ENCODE results near the gene DUOXA1.

The DUOXA1 gene

GRCh38 chr15:45132844-45133560 is 3.3 kb upstream of the DUOXA1 start:
- no peak overlapping the region for H3K4me3 ChIP-seq (ENCODE audit: low read depth, low read length)
- TF ChIP-seq, protein P1, sequence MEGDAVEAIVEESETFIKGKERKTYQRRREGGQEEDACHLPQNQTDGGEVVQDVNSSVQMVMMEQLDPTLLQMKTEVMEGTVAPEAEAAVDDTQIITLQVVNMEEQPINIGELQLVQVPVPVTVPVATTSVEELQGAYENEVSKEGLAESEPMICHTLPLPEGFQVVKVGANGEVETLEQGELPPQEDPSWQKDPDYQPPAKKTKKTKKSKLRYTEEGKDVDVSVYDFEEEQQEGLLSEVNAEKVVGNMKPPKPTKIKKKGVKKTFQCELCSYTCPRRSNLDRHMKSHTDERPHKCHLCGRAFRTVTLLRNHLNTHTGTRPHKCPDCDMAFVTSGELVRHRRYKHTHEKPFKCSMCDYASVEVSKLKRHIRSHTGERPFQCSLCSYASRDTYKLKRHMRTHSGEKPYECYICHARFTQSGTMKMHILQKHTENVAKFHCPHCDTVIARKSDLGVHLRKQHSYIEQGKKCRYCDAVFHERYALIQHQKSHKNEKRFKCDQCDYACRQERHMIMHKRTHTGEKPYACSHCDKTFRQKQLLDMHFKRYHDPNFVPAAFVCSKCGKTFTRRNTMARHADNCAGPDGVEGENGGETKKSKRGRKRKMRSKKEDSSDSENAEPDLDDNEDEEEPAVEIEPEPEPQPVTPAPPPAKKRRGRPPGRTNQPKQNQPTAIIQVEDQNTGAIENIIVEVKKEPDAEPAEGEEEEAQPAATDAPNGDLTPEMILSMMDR (IDR thresholded peaks at IDR 0.05; ENCODE audit: low read depth, low read length, missing control alignments): no peak
- DNase-seq (ENCODE audit: low read depth): no peak

DNA sequence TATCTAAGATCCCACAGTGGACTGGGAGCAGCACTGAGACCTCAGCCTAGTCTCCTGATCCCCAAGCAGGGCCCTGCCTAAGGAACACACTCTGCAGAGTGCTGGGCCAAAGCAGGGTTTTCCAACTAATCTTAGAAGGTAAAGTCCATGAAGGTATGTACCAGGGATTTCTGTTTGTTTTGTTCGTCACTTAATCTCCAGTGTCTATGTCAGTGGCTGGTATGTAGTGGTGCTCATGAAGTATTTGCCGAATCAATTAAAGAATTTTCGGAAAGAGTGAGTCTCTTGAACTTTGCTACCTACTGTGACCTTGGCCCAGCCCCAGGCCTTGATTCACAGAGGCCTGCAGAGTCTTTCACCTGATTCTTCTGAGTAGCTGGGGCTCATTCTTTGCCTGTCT is 1.8 kb upstream of the DUOXA1 start:
- no peak for DNase-seq (ENCODE audit: low read depth)
- TF ChIP-seq, protein P1 (IDR thresholded peaks at IDR 0.05; ENCODE audit: low read depth, low read length, missing control alignments): no peak
- H3K4me3 ChIP-seq (ENCODE audit: low read depth, low read length): no peak overlapping the region

DNA sequence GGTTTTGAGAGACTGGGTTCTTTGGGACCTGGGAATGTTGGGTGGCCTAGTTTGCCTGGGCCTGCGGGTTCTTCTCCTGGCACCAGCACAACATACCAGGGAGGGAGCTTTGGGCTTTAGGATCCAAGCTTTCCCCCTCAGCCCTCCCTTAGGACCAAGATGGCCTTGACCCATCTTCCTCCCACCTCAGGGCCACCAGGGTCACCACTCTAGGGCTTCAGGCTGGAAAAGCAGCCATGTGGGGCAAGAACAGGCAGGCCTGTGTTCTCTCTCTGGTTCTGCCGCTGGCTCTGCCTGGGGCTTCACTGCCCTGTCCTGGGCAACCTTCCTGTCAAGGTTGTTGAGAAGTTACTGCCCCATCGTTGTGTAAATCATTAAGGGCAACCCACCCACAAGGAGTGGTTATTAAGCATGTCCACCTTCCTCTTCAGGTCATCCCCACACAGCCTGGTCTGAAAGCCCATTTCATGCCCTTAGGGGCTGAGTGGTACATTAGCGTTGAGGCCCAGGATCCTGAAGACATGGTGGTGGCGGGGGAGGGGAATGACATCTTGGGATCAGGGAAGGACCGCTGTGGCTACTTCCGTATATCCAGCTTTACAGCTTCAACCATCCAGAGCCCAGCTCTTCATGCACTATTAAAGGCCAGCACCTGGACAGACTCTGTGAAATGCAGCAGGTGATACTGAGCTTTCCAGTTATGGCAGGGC is 767 bp upstream of the DUOXA1 start:
- TF ChIP-seq, protein P1 (IDR thresholded peaks at IDR 0.05; ENCODE audit: low read depth, low read length, missing control alignments): no peak
- DNase-seq (ENCODE audit: low read depth): no peak

DNA sequence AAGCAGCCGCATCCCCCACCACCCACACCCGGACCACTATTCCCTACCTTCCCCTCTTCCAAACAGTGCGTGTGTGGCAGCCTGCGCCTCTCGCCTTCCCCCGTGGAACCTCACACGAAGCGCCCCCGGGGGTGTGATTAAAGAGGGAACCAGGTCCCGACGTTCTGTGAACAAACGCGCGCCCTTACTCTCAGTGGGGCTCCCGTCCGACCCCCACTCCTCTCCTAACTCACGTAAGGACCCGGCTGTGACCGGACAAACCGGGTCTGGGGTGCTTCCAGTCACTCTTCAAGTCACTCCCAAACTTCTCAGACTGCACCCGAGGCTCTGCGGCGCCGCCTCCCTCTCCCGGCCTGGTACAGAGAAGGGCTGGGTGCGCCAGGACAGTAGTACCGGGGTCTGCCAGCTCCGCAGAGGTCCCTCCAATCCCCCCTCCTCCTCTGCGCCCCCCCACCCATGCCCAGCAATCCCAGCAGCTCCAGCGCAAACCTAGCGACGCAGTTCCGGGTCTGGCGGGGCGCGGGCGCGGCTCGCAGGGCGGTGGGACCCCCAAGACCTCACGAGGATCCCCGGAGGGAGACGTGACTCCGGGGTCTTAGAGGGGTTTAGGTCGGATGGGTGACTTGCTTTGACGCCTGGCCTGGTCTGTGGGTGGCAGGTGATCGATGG is 574 bp downstream of the DUOXA1 start:
- DNase-seq (ENCODE audit: low read depth): no peak
- TF ChIP-seq, protein P1 (IDR thresholded peaks at IDR 0.05; ENCODE audit: low read depth, low read length, missing control alignments): no peak
- H3K4me3 ChIP-seq (ENCODE audit: low read depth, low read length): no peak overlapping the region

More for the DNA sequence above, 767 bp upstream of the DUOXA1 start:
- H3K4me3 ChIP-seq (ENCODE audit: low read depth, low read length): no peak overlapping the region

- no peak overlapping the region for H3K4me3 ChIP-seq (ENCODE audit: low read depth, low read length)
- TF ChIP-seq, protein P1 (IDR thresholded peaks at IDR 0.05; ENCODE audit: low read depth, low read length, missing control alignments): peak; percentile 65
These were observed 3.0 kb downstream of the DUOXA1 start for GRCh38 chr15:45126535-45127158.

GRCh38 chr15:45123397-45123796 is 6.3 kb downstream of the DUOXA1 start:
- DNase-seq (ENCODE audit: low read depth): no peak
- H3K4me3 ChIP-seq (ENCODE audit: low read depth, low read length): no peak overlapping the region
- TF ChIP-seq, protein P1 (IDR thresholded peaks at IDR 0.05; ENCODE audit: low read depth, low read length, missing control alignments): no peak

More at GRCh38 chr15:45126535-45127158, 3.0 kb downstream of the DUOXA1 start:
- no peak for DNase-seq (ENCODE audit: low read depth)
